ENCODE results near the gene SLAMF6. TPM values are rescaled to one million over a fixed set of nuclear protein-coding genes. Genes with fewer than 3 reads are reported as not detected.
A peak's percentile ranks its signal among the peaks of the same experiment; 100 is the strongest.

The SLAMF6 gene
- total and polyA plus RNA-seq, 3 donors from 2014 or later: 0.68 to 2.3 (median 1.6) TPM

- H3K9me3 ChIP-seq: no peaks in the 10 kb centered on the region
- no peak overlapping the region for H3K27ac ChIP-seq
- DNase-seq: no peak
- no peaks in the 10 kb centered on the region for H3K36me3 ChIP-seq (ENCODE audit: low read depth, missing control alignments)
- intact Hi-C loops (cut with DNase I; ENCODE audit: low total_unique reads): no loop called here
- no peak for TF ChIP-seq POLR2A (IDR thresholded peaks at IDR 0.05)
- TF ChIP-seq, protein P1, sequence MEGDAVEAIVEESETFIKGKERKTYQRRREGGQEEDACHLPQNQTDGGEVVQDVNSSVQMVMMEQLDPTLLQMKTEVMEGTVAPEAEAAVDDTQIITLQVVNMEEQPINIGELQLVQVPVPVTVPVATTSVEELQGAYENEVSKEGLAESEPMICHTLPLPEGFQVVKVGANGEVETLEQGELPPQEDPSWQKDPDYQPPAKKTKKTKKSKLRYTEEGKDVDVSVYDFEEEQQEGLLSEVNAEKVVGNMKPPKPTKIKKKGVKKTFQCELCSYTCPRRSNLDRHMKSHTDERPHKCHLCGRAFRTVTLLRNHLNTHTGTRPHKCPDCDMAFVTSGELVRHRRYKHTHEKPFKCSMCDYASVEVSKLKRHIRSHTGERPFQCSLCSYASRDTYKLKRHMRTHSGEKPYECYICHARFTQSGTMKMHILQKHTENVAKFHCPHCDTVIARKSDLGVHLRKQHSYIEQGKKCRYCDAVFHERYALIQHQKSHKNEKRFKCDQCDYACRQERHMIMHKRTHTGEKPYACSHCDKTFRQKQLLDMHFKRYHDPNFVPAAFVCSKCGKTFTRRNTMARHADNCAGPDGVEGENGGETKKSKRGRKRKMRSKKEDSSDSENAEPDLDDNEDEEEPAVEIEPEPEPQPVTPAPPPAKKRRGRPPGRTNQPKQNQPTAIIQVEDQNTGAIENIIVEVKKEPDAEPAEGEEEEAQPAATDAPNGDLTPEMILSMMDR (IDR thresholded peaks at IDR 0.05): no peak
- H3K27me3 ChIP-seq: no peaks in the 10 kb centered on the region
- 60 to 68% methylated on average over 5 of the region's 5 CpGs for WGBS, 2 donors
- H3K4me3 ChIP-seq: no peak overlapping the region
- H3K4me1 ChIP-seq: no peaks in the 10 kb centered on the region
Measured at GRCh38 chr1:160548960-160549664, 26.1 kb upstream of the SLAMF6 start.

GRCh38 chr1:160548183-160548582 lies 25.1 kb upstream of the SLAMF6 start:
- Histone ChIP-seq H3K27ac (no peak overlapping the region), H3K4me1 (no peaks in the 10 kb centered on the region), H3K27me3 (no peaks in the 10 kb centered on the region), H3K9me3 (no peaks in the 10 kb centered on the region), H3K4me3 (no peak overlapping the region), H3K36me3 (ENCODE audit: low read depth, missing control alignments) (no peaks in the 10 kb centered on the region)
- TF ChIP-seq, protein P1 (IDR thresholded peaks at IDR 0.05): no peak
- TF ChIP-seq POLR2A (IDR thresholded peaks at IDR 0.05): no peak
- 92 to 96% methylated on average over 3 of the region's 3 CpGs for WGBS, 2 donors
- intact Hi-C loops (cut with DNase I; ENCODE audit: low total_unique reads): no loop called here
- no peak for DNase-seq

DNA sequence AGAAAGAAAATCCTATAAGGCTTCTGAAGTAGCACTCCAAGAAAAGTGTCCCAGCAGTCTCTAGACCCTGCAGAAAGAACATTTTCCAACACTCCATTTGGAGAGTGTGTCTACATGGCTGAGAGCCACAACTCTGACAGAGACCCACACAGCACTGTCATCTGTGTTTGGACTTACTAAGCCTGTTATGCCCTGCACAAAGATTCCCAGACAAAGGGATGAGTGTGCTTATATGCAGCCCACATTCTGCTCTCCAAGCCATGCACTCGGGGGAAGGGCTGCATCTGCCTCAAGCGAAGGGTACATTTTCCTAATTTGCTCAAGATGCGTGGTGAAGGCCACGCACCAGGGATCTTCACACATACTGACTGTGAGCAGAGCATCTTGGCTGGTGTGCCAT lies 24.4 kb upstream of the SLAMF6 start:
- H3K4me3 ChIP-seq: no peak overlapping the region
- TF ChIP-seq, protein P1 (IDR thresholded peaks at IDR 0.05): no peak
- TF ChIP-seq POLR2A (IDR thresholded peaks at IDR 0.05): no peak
- no peaks in the 10 kb centered on the region for H3K4me1 ChIP-seq
- no peaks in the 10 kb centered on the region for H3K9me3 ChIP-seq
- intact Hi-C loops (cut with DNase I; ENCODE audit: low total_unique reads): no loop called here
- no peaks in the 10 kb centered on the region for H3K36me3 ChIP-seq (ENCODE audit: low read depth, missing control alignments)
- no peak overlapping the region for H3K27ac ChIP-seq
- no peak for DNase-seq
- H3K27me3 ChIP-seq: no peaks in the 10 kb centered on the region
- whole genome bisulfite sequencing, 2 donors: 84 to 95% methylated on average over 4 of the region's 4 CpGs

DNA sequence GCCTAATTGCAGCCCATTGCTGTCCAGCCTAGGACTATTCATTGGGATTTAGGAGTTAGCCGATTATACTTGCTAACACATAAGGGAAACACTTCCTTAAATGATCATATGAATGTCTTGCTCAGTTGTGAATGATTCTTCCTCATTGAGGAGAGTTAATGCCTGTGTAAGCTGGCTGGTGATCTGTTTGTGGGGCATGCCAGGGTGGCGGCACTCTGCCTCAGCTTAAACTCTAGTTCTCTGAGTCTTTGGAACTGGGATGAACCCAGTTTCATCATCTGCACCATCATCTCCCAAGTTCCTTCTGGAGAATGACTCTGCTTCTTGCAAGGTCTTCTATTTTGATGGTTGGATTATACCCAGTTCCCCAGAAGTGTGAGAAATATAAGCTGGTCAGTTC lies 23.9 kb upstream of the SLAMF6 start:
- intact Hi-C loops (cut with DNase I; ENCODE audit: low total_unique reads): no loop called here
- Histone ChIP-seq H3K27ac (no peak overlapping the region), H3K9me3 (no peaks in the 10 kb centered on the region), H3K4me3 (no peak overlapping the region), H3K27me3 (no peaks in the 10 kb centered on the region), H3K36me3 (ENCODE audit: low read depth, missing control alignments) (no peaks in the 10 kb centered on the region), H3K4me1 (no peaks in the 10 kb centered on the region)
- WGBS, 2 donors: 94 to 100% methylated on average over 2 of the region's 2 CpGs
- no peak for DNase-seq
- TF ChIP-seq POLR2A (IDR thresholded peaks at IDR 0.05): no peak
- TF ChIP-seq, protein P1 (IDR thresholded peaks at IDR 0.05): no peak

DNA sequence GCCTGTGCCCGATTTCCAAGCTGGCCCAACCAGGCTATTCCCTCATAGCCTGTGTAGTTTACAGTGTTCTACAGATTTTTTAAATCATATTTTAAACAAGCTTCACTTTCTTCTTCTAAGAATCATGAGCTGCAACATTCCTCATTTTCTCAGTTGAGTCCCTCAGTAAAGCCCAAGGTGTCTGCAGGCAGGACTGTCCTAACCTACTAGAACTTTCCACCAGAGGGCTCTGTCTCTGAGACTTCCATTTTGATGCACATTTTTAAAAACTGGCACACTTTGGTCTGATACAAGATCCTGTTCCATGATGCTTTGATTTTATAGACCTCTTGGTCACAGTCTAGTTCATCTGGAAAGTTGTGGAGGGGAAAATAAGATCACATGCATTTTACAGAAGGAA lies 21.6 kb upstream of the SLAMF6 start:
- Histone ChIP-seq H3K4me3 (no peak overlapping the region), H3K27ac (no peak overlapping the region), H3K36me3 (ENCODE audit: low read depth, missing control alignments) (no peaks in the 10 kb centered on the region), H3K9me3 (no peaks in the 10 kb centered on the region), H3K27me3 (no peaks in the 10 kb centered on the region), H3K4me1 (no peaks in the 10 kb centered on the region)
- intact Hi-C loops (cut with DNase I; ENCODE audit: low total_unique reads): no loop called here
- DNase-seq: no peak
- 96 to 100% methylated on average over 1 of the region's 1 CpG for WGBS, 2 donors
- no peak for TF ChIP-seq POLR2A (IDR thresholded peaks at IDR 0.05)
- TF ChIP-seq, protein P1 (IDR thresholded peaks at IDR 0.05): peak in 1 of 3 experiments; percentile 6

Measured in testis (tissue), 3 donors.